ENCODE results near the gene P2RX3.

DNA sequence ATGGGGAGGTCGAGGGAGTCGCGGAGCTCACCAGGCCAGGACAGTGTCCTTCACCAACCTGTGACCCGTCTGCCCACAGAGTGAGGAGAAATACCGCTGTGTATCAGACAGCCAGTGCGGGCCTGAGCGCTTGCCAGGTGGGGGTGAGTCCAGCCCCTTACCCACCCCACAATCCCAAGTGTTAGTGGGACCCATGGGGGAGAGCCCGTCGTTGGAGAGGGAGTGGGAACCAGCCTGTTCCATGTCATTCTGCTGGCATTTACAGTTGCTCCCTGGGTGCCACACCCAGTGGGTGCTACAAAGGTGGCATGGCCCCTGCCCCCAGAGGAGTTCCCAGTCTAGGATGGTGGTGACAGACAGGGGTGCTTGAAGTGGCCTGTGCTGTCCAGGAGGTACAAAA, 9.2 kb downstream of the P2RX3 start:
- TF ChIP-seq, protein P1, sequence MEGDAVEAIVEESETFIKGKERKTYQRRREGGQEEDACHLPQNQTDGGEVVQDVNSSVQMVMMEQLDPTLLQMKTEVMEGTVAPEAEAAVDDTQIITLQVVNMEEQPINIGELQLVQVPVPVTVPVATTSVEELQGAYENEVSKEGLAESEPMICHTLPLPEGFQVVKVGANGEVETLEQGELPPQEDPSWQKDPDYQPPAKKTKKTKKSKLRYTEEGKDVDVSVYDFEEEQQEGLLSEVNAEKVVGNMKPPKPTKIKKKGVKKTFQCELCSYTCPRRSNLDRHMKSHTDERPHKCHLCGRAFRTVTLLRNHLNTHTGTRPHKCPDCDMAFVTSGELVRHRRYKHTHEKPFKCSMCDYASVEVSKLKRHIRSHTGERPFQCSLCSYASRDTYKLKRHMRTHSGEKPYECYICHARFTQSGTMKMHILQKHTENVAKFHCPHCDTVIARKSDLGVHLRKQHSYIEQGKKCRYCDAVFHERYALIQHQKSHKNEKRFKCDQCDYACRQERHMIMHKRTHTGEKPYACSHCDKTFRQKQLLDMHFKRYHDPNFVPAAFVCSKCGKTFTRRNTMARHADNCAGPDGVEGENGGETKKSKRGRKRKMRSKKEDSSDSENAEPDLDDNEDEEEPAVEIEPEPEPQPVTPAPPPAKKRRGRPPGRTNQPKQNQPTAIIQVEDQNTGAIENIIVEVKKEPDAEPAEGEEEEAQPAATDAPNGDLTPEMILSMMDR (IDR thresholded peaks at IDR 0.05): no peak
- no peak for TF ChIP-seq POLR2A (IDR thresholded peaks at IDR 0.05)
